IPS DF 6.9 (cell line): ENCODE data around the gene OSBPL6.

Source experiments
- DNase-seq: peaks from one replicate; pipeline ENCODE4 v3.0.0-alpha.2; 2013; ENCODE audit warnings: low read depth, low spot score
- H3K27ac ChIP-seq: one replicate; pipeline ENCODE4 v1.5.1; 2013; ENCODE audit warnings: low read length, control low read depth
- H3K27me3 ChIP-seq: 2 replicates; pipeline ENCODE4 v1.6.1; 2013; ENCODE audit warnings: mild to moderate bottlenecking, low read length; ENCODE audit not compliant: control insufficient read depth, insufficient read depth
- H3K36me3 ChIP-seq: 2 replicates; pipeline ENCODE4 v1.6.1; 2013; ENCODE audit warnings: low read length; ENCODE audit not compliant: control insufficient read depth, insufficient read depth
- H3K4me1 ChIP-seq: 2 replicates; pipeline ENCODE4 v1.6.1; 2013; ENCODE audit warnings: low read length; ENCODE audit not compliant: control insufficient read depth, insufficient read depth
- H3K4me3 ChIP-seq: 2 replicates; pipeline ENCODE4 v1.5.1; 2013; ENCODE audit warnings: mild to moderate bottlenecking, low read length
- H3K9me3 ChIP-seq: 2 replicates; pipeline ENCODE4 v1.6.1; 2013; ENCODE audit warnings: low read length, inconsistent platforms; ENCODE audit not compliant: control insufficient read depth, insufficient read depth
- WGBS: extraction: QIAGEN DNeasy Blood & Tissue Kit; methylation state at CpG from one replicate; pipeline ENCODE4 v1.1.7; 2013; ENCODE audit warnings: mixed read lengths, missing lambda C conversion rate; ENCODE audit not compliant: insufficient read length, insufficient coverage; 5-methylcytosine and 5-hydroxymethylcytosine counted together

The OSBPL6 gene

GRCh38 chr2:178452334-178452733, 258.0 kb downstream of the OSBPL6 start:
- no peak for DNase-seq
- H3K4me1 ChIP-seq = no peaks in the 10 kb centered on the region
- H3K27ac ChIP-seq = no peak overlapping the region
- no peaks in the 10 kb centered on the region for H3K9me3 ChIP-seq
- no peak overlapping the region for H3K4me3 ChIP-seq
- WGBS = no CpG with 5 or more reads among the region's 2 CpGs
- H3K27me3 ChIP-seq = no peaks in the 10 kb centered on the region
- H3K36me3 ChIP-seq = peaks cover 3% of the 10 kb centered on the region; the same call in 1 of the 2 replicates
